GM18505 (cell line): ENCODE data around the gene BOK.
"Not testable (repeated sequence)": the region's sequence is repeated elsewhere in the genome, so short reads cannot be mapped to it uniquely, and the experiment has no call there.

Experiments used
- ATAC-seq: cut with Tn5 transposase; IDR thresholded peaks from one replicate; pipeline ENCODE4 v1.9.1; 2021; ENCODE audit not compliant: unreplicated experiment
- POLR2A ChIP-seq: IDR thresholded peaks from 4 replicates; pipeline ENCODE4 v1.6.1; 2011; ENCODE audit warnings: borderline replicate concordance; ENCODE audit not compliant: insufficient read depth, insufficient read length; ENCODE audit errors: extremely low read depth

BOK gene

DNA sequence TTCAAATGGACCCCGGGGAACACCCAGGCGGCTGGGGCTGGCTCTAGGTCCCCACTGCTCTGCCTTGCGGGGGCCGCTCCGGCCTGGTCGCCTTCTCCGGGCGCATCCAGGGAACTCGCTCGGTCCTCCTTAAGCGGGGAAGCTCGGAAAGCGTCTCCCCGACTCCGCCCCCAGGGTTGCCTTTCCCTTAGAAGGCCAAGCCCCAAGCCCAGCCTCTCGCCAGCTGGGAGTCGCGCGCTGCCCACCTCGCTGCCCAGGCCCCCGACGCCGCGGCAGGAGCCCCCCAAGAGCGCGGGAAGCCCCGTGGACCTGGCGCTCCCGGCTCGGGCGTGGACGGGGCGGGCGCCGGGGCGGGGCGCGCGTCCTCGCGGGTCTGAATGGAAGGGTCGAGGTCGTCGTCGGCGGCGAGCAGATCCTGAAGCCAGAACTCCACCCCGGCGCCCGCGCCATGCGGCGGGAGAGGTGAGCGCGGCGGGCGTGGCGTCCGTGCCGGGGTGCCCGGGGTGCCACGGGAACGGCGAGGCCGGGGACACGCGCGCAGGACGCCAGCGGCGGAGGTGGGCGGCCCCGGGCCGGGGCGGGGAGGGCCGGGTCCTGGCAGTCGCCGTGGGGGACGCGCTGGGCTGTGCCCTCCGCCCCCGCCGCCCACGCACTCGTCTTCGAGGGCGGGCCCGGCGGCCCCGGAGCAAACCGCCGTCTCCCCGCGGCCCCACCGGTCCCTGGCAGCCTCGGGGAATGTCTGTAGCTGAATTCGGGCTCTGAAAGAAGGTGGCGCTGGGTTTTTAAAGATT is at the start of gene BOK:
BOK (plus strand) TSS at position 214 of the 791 bp plus-strand sequence. CDS start 739 bp downstream, outside the sequence.
- TF ChIP-seq POLR2A = no peak

DNA sequence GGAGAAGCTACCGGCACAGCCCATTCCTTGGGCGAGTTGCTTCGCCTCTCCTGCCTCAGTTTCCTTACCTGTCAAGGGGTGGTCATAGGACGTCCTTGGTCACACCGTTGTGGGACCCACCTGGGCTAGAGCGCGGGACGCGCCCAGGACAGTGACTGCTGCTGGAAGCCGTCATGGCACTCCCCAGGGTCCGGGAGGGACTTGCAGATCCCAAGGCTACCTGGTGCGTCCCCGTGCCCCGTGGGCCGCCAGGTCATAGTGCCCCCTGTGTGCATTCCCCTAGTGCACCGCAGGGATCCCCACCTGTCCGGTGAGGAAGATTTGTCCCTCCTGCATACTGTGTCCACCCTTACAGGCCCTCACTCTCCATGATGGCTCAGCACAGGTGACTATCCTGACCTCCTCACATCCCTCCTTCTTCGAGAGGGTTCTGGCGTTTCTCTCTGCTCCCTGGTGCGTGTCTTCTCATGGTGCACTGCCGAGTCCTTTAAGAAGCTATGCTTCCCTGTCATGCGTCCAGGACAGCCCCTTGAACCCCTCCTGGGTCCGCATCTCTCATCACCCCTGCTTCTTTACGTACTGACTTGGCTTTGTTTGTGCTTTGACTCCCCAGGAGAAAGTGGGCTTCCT is 49.3 kb upstream of the BOK start:
- ATAC-seq = no peak
- no peak for TF ChIP-seq POLR2A

More for the DNA sequence above, at the start of gene BOK:
- no peak for ATAC-seq

GRCh38 chr2:241511091-241511741 is 47.3 kb upstream of the BOK start:
- no peak for TF ChIP-seq POLR2A
- ATAC-seq = no peak

GRCh38 chr2:241514553-241514952 is 44.0 kb upstream of the BOK start:
- TF ChIP-seq POLR2A = no peak
- no peak for ATAC-seq

GRCh38 chr2:241514986-241515737 is 43.4 kb upstream of the BOK start:
- no peak for ATAC-seq
- no peak for TF ChIP-seq POLR2A

DNA sequence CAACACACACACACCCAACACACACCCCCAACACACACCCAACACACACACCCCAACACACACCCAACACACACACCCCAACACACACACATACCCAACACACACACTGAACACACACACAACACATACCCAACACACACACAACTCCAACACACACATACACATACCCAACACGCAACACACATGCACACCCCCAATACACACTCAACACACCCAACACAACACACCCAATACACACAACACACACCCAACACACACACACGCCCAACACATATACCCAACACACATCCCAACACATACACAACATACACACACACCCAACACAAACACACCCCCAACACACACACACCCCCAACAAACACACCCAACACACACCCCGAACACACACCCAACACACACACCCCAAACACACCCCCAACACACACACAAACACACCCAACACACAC is 42.0 kb upstream of the BOK start:
- TF ChIP-seq POLR2A = no peak

DNA sequence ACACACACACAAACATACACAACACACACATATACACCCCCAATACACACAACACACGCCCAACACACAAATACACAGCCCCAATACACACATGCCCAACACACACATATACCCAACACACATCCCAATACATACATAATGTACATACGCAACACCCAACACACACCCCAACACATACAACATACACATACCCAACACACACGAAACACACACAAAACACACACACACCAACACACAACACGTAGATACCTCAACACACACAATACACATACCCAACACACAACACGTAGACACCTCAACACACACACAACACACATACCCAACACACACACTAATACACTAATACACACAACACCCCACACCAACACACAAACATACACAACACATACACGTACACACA is 41.2 kb upstream of the BOK start:
- TF ChIP-seq POLR2A = no peak

More for the DNA sequence above, 42.0 kb upstream of the BOK start:
- no peak for ATAC-seq

GRCh38 chr2:241519669-241520068 is 38.9 kb upstream of the BOK start:
- no peak for TF ChIP-seq POLR2A
- no peak for ATAC-seq

More for the DNA sequence above, 41.2 kb upstream of the BOK start:
- no peak for ATAC-seq

DNA sequence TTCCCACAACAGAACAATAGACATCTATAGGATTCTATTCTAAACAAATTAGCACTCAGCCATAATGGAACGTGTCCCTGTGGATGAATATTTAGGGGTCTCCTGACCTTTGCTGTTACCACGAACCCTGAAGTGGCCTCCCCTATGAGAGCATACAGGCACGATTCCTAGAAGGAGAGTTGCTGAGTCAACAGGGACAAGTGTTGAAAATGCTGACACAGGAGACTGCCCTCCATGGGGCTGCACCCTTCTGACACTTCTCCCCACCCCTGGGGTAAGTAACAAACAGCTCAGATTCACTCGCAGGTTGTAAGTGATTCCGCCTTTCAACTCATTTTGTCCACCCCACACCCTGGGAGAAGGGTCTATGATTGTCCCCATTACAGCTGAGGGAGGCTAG is 36.1 kb upstream of the BOK start:
- no peak for ATAC-seq
- no peak for TF ChIP-seq POLR2A

DNA sequence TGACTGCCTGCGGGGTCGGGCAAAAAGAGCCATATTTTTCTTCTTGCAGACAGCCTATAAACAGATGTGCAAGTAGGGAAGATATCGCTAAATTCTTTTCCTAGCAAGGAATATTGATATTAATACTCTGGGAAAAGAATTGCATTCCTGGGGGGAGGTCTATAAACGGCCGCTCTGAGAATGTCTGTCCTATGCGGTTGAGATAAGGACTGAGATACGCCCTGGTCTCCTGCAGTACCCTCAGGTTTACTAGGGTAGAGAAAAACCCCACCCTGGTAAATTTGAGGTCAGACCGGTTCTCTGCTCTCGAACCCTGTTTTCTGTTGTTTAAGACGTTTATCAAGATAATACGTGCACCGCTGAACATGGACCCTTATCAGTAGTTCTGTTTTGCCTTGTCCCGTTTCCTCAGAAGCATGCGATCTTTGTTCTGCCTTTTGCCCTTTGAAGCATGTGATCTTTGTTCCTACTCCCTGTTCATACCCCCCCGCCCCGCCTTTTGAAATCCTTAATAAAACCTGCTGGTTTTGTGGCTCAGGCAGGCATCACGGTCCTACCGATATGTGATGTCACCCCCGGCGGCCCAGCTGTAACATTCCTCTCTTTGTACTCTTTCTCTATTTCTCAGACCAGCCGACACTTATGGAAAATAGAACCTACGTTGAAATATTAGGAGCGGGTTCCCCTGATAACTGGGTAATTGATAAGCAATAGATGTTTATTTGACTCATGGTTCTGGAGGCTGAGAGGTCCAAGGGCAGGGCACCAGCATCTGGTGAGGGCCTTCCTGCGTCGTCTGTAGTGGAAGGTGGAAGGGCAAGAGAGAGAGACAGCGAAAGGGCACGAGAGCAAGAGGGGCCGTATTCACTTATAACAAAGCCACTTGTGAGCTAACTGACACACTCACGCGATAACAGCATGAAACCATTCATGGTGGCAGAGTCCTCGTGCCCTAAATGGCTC is 32.4 kb upstream of the BOK start:
- ATAC-seq = not testable (repeated sequence)

GRCh38 chr2:241530571-241530970 is 28.0 kb upstream of the BOK start:
- no peak for ATAC-seq
- TF ChIP-seq POLR2A = no peak

- no peak for ATAC-seq
- no peak for TF ChIP-seq POLR2A
Measured at GRCh38 chr2:241531161-241531722, 27.3 kb upstream of the BOK start.
